Cardiac muscle cell (in vitro differentiated cells and primary cell): ENCODE data around the gene SCUBE2. TPM values are rescaled to one million over a fixed set of nuclear protein-coding genes. Genes with fewer than 3 reads are reported as not detected.

ENCODE experiments used
- DNase-seq, 2 donors: peaks; one replicate each; pipeline versions ENCODE4 v3.0.0 to v3.0.0-alpha.2; 2010 to 2017; ENCODE audit warnings: low read depth in 1 of 2, low spot score in 1 of 2
- H3K27ac ChIP-seq: fragments of 200-600 bp; sonication (generic); 2 replicates; pipeline ENCODE4 v1.5.1; 2016
- H3K27me3 ChIP-seq: fragments of 200-600 bp; sonication (generic); 2 replicates; pipeline ENCODE4 v1.6.0; 2016; ENCODE audit warnings: control low read depth
- H3K36me3 ChIP-seq: fragments of 200-600 bp; sonication (generic); 2 replicates; pipeline ENCODE4 v1.5.1; 2016; ENCODE audit warnings: control low read depth
- H3K4me1 ChIP-seq: fragments of 200-600 bp; sonication (generic); 2 replicates; pipeline ENCODE4 v1.8.1; 2017; ENCODE audit warnings: low read depth, mild to moderate bottlenecking, mixed run types
- H3K4me3 ChIP-seq: fragments of 200-600 bp; sonication (generic); 2 replicates; pipeline ENCODE4 v1.5.1; 2016; ENCODE audit warnings: mild to moderate bottlenecking
- H3K9me3 ChIP-seq: fragments of 200-600 bp; sonication (generic); 2 replicates; pipeline ENCODE4 v1.5.1; 2017; ENCODE audit warnings: low read depth, mild to moderate bottlenecking, control low read depth
- polyA plus RNA-seq: library from polyadenylated mRNA; unstranded; fragments of >200 nt; fragmentation: Nextera tagmentation; extraction: Ambion mirVana; gene quantifications from 2 replicates; pipeline ENCODE4 v1.2.1, GENCODE V29; 2016
- total RNA-seq: library from RNA; depleted of rRNA; stranded (reverse); fragments of >200 nt; gene quantifications from 2 replicates; pipeline ENCODE4 v1.2.3, GENCODE V29; 2016
- TF ChIP-seq, protein P1 (sequence below): IDR thresholded peaks from 2 replicates; pipeline ENCODE4 v1.5.1; 2012; ENCODE audit warnings: low read depth, mild to moderate bottlenecking, low read length

SCUBE2 gene
- total and polyA plus RNA-seq, 2 experiments from 2014 or later = 0.21 TPM; not detected in 1

DNA sequence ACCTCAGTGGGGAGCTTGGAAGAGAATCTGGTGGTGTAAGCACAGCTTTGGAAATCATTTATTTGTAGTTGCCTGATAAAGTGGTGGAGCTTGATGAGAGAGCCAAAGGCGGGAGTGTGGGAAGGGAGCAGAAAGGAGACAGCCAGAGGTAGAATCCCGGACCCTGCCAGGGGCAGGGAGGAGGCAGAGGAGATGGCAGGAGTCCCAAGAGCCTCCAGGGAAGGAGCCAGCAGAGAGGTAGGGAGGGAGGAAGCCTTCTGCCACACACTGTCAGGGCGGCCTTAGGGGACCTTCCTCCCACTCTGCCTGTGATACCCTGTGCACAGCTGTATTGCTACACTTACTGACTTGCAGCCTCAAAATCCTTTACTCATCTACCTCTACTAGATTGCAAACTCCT lies 15.4 kb downstream of the SCUBE2 start:
- no peaks in the 10 kb centered on the region for H3K36me3 ChIP-seq
- no peak overlapping the region for H3K4me3 ChIP-seq
- H3K27me3 ChIP-seq = no peaks in the 10 kb centered on the region
- H3K4me1 ChIP-seq = peaks cover 5% of the 10 kb centered on the region
- no peak overlapping the region for H3K27ac ChIP-seq
- TF ChIP-seq, protein P1, sequence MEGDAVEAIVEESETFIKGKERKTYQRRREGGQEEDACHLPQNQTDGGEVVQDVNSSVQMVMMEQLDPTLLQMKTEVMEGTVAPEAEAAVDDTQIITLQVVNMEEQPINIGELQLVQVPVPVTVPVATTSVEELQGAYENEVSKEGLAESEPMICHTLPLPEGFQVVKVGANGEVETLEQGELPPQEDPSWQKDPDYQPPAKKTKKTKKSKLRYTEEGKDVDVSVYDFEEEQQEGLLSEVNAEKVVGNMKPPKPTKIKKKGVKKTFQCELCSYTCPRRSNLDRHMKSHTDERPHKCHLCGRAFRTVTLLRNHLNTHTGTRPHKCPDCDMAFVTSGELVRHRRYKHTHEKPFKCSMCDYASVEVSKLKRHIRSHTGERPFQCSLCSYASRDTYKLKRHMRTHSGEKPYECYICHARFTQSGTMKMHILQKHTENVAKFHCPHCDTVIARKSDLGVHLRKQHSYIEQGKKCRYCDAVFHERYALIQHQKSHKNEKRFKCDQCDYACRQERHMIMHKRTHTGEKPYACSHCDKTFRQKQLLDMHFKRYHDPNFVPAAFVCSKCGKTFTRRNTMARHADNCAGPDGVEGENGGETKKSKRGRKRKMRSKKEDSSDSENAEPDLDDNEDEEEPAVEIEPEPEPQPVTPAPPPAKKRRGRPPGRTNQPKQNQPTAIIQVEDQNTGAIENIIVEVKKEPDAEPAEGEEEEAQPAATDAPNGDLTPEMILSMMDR = no peak
- no peaks in the 10 kb centered on the region for H3K9me3 ChIP-seq
- DNase-seq = no peak

DNA sequence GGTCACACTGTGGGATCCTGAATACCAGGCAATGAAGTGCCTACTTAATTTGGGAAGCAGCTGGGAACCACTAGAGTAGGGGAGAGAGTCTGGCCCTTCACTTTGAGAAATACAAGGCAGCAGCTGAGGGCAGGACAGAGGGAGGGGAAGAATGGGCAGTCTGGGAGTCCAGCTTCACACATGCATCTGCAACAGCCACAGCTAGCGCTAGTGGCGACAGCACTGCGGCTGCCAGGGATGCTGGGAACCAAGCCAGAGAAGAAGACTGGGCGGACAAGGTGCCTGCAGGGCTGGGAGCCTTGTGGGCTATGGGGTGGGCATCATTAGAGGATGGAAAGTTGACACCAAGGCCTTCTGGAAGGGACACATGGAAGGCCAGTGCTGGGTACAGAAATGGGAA lies 15.8 kb downstream of the SCUBE2 start:
- Histone ChIP-seq H3K27me3 (no peaks in the 10 kb centered on the region), H3K4me1 (peaks cover 7% of the 10 kb centered on the region), H3K36me3 (no peaks in the 10 kb centered on the region), H3K27ac (no peak overlapping the region), H3K9me3 (no peaks in the 10 kb centered on the region), H3K4me3 (no peak overlapping the region)
- peak in 1 of 2 donors; percentile 20 for DNase-seq
- TF ChIP-seq, protein P1 = no peak

DNA sequence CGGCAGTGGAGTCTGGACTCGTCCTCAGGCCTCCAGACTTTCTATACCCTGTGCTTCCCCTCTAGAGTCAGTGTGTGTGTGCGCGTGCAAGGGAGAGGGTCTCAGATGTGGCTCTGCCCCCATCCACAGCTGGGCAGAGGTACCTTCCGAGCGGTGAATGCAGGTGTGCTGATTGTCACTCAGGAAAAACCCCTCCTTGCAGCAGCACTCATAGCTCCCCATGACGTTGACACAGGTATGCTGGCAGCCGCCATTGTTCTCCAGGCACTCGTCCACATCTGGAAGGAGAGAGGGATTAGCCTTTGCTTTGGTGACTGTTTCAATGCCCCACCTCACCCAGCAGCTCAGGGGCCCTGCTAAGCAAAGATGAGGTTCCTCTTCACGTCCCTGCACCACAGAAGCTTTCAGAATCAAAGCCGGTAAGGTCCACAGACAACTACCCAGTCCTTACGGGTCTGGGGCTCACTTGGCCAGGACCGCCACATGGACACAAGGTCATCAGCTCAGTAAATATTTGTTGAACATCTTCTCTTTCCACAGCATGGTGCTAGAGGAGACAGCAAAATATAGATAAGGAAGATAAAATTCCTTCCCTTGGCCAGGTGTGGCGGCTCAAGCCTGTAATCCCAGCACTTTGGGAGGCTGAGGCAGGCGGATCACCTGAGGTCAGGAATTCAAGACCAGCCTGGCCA lies 16.9 kb downstream of the SCUBE2 start:
- DNase-seq = no peak
- no peaks in the 10 kb centered on the region for H3K9me3 ChIP-seq

DNA sequence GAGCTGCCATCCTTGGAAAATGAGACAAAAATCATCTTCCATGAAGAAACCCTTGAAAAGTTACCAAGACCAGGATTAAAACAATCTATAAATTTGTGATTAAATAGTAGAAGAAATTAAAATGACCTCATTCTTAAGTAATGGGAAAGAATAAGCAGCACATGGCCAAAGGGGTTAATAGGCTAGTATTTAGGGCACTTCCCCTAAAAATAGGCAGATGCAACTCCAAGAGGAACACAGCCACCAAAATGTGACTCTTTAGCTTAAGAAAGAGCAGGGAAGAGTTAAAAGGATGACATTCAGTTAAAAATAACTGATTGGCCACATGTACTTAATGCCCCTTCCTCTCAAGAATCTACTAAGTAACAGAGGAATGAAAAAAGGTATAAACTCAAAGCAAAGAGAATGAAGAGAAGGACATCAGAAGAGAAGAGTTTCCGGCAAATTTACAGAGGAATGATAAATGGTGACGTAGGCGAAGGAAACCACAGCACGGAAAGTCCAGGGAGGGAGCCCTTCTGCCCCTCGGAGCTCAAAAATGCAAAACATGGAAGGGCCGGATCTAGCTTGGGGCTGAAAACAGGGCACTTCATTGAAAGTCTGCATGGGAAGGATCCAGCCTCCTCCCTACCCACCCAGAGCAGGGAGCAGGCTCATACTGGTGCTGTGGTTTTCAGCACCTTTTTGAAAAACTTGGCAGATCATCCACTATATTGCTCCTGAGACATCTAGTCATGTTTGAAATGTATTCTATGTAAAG lies 17.8 kb downstream of the SCUBE2 start:
- TF ChIP-seq, protein P1 = no peak
- Histone ChIP-seq H3K9me3 (no peaks in the 10 kb centered on the region), H3K36me3 (no peaks in the 10 kb centered on the region), H3K4me3 (no peak overlapping the region), H3K27ac (no peak overlapping the region), H3K4me1 (peaks cover 9% of the 10 kb centered on the region), H3K27me3 (no peaks in the 10 kb centered on the region)
- peak in 1 of 2 donors; percentile 6 for DNase-seq

More for the DNA sequence above, 16.9 kb downstream of the SCUBE2 start:
- Histone ChIP-seq H3K4me3 (no peak overlapping the region), H3K36me3 (no peaks in the 10 kb centered on the region), H3K27me3 (no peaks in the 10 kb centered on the region), H3K27ac (no peak overlapping the region), H3K4me1 (peaks cover 9% of the 10 kb centered on the region)
- TF ChIP-seq, protein P1 = no peak

DNA sequence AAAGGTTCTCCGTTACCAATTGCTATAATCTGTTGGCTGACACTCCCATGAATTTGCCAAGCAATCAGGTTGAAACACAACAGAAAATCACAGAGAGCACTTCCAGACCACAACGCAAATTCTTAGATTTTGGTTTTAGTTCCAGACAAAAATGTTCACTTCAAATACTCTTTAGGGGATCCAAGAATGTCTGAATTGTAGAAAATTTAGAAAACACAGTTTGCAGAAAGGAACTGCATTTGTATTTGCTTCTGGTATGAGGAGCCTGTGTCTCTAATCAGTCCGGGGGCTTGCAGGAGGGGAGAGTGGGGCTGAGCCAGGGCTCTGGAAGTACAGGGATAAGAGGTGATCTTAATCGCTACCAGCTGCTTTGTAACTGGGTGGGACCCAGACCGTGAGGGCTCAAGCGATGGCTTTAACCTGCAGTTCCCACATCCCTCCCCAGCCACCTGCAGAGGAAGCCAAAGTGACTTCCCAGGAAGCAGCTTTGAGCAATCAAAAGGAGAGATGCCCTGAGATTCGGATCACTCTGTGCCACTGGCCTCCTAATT lies 18.7 kb downstream of the SCUBE2 start:
- Histone ChIP-seq H3K4me3 (no peak overlapping the region), H3K36me3 (no peaks in the 10 kb centered on the region), H3K27ac (no peak overlapping the region), H3K4me1 (peaks cover 9% of the 10 kb centered on the region), H3K27me3 (no peaks in the 10 kb centered on the region), H3K9me3 (no peaks in the 10 kb centered on the region)
- no peak for DNase-seq
- TF ChIP-seq, protein P1 = no peak
